Measurements from ENCODE around the gene MAGI3. TPM values are rescaled to one million over a fixed set of nuclear protein-coding genes. Genes with fewer than 3 reads are reported as not detected.

Gene MAGI3
- total RNA-seq, 1 donor from 2014 or later, result 17.6 TPM

GRCh38 chr1:113392541-113393128 is 2.3 kb downstream of the MAGI3 start:
- Mint-ChIP-seq H3K4me3 (peak overlapping the region; percentile 95), H3K9me3 (no peaks in the 10 kb centered on the region), H3K27me3 (ENCODE audit: low read depth) (peaks cover 5% of the 10 kb centered on the region), H3K4me1 (peaks cover 36% of the 10 kb centered on the region), H3K27ac (ENCODE audit: unreplicated experiment) (no peak overlapping the region), H3K36me3 (ENCODE audit: low read depth) (no peaks in the 10 kb centered on the region)
- TF ChIP-seq, protein P1, sequence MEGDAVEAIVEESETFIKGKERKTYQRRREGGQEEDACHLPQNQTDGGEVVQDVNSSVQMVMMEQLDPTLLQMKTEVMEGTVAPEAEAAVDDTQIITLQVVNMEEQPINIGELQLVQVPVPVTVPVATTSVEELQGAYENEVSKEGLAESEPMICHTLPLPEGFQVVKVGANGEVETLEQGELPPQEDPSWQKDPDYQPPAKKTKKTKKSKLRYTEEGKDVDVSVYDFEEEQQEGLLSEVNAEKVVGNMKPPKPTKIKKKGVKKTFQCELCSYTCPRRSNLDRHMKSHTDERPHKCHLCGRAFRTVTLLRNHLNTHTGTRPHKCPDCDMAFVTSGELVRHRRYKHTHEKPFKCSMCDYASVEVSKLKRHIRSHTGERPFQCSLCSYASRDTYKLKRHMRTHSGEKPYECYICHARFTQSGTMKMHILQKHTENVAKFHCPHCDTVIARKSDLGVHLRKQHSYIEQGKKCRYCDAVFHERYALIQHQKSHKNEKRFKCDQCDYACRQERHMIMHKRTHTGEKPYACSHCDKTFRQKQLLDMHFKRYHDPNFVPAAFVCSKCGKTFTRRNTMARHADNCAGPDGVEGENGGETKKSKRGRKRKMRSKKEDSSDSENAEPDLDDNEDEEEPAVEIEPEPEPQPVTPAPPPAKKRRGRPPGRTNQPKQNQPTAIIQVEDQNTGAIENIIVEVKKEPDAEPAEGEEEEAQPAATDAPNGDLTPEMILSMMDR (conservative IDR thresholded peaks at IDR 0.05), result no peak
- DNase-seq (ENCODE audit: low read depth, low spot score), result no peak

- DNase-seq (ENCODE audit: low read depth, low spot score), result no peak
- TF ChIP-seq, protein P1 (conservative IDR thresholded peaks at IDR 0.05), result no peak
- no peaks in the 10 kb centered on the region for H3K9me3 Mint-ChIP-seq
- H3K4me3 Mint-ChIP-seq, result peak overlapping the region; percentile 24
- H3K36me3 Mint-ChIP-seq (ENCODE audit: low read depth), result no peaks in the 10 kb centered on the region
- H3K27me3 Mint-ChIP-seq (ENCODE audit: low read depth), result peaks cover 5% of the 10 kb centered on the region
- H3K4me1 Mint-ChIP-seq, result peaks cover 31% of the 10 kb centered on the region
- no peak overlapping the region for H3K27ac Mint-ChIP-seq (ENCODE audit: unreplicated experiment)
These were observed 3.9 kb downstream of the MAGI3 start for GRCh38 chr1:113394043-113394862.

GRCh38 chr1:113394863-113395259 is 4.5 kb downstream of the MAGI3 start:
- Mint-ChIP-seq H3K9me3 (no peaks in the 10 kb centered on the region), H3K27me3 (ENCODE audit: low read depth) (no peaks in the 10 kb centered on the region), H3K4me1 (peaks cover 25% of the 10 kb centered on the region), H3K4me3 (no peak overlapping the region), H3K36me3 (ENCODE audit: low read depth) (no peaks in the 10 kb centered on the region), H3K27ac (ENCODE audit: unreplicated experiment) (no peak overlapping the region)
- TF ChIP-seq, protein P1 (conservative IDR thresholded peaks at IDR 0.05), result no peak
- DNase-seq (ENCODE audit: low read depth, low spot score), result no peak

GRCh38 chr1:113396102-113396501 is 5.8 kb downstream of the MAGI3 start:
- no peak for DNase-seq (ENCODE audit: low read depth, low spot score)
- Mint-ChIP-seq H3K27me3 (ENCODE audit: low read depth) (no peaks in the 10 kb centered on the region), H3K4me3 (no peak overlapping the region), H3K36me3 (ENCODE audit: low read depth) (no peaks in the 10 kb centered on the region), H3K27ac (ENCODE audit: unreplicated experiment) (no peak overlapping the region), H3K9me3 (no peaks in the 10 kb centered on the region), H3K4me1 (peaks cover 23% of the 10 kb centered on the region)
- TF ChIP-seq, protein P1 (conservative IDR thresholded peaks at IDR 0.05), result no peak

DNA sequence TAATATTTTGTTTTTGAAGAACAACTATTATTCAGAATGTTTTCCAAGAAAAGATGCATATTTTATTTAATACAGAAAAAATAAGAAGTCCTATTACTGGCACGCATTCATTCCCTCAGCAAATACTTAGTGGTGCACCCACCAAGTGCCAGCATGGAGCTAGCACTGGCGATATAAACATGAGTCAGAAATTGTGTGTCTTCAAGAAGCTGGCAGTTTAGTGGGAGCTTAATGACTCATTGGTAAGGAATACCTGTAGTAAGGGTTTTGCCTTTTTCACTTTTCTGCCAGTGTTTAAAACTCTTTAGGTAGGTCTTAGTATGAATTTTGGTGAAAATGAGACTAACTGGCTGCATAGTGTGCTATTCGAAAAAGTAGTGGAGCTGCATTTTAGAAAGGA is 6.3 kb downstream of the MAGI3 start:
- Mint-ChIP-seq H3K36me3 (ENCODE audit: low read depth) (no peaks in the 10 kb centered on the region), H3K27ac (ENCODE audit: unreplicated experiment) (no peak overlapping the region), H3K9me3 (no peaks in the 10 kb centered on the region), H3K4me3 (no peak overlapping the region), H3K4me1 (peaks cover 20% of the 10 kb centered on the region), H3K27me3 (ENCODE audit: low read depth) (no peaks in the 10 kb centered on the region)
- TF ChIP-seq, protein P1 (conservative IDR thresholded peaks at IDR 0.05), result no peak
- DNase-seq (ENCODE audit: low read depth, low spot score), result no peak

All from neural crest cell (in vitro differentiated cells).